NT2/D1 (cell line): ENCODE data around the gene PLCB3.
"Not testable (repeated sequence)": the region's sequence is repeated elsewhere in the genome, so short reads cannot be mapped to it uniquely, and the experiment has no call there.

Experiments used
- SUZ12 ChIP-seq: IDR thresholded peaks from 2 replicates; pipeline ENCODE4 v1.6.1; 2011; ENCODE audit not compliant: insufficient read length, insufficient read depth; ENCODE audit errors: extremely low read depth
- YY1 ChIP-seq: IDR thresholded peaks from 2 replicates; pipeline ENCODE4 v1.6.1; 2011; ENCODE audit not compliant: insufficient read length, insufficient read depth
- ZNF274 ChIP-seq: IDR thresholded peaks from 2 replicates; pipeline ENCODE4 v1.6.1; 2011; ENCODE audit warnings: mild to moderate bottlenecking, low read depth, low read length

- TF ChIP-seq YY1, SUZ12, ZNF274: not testable (repeated sequence)
Measured at GRCh38 chr11:64315667-64316526, 64.6 kb downstream of the PLCB3 start.
